Suprapubic skin (tissue), 4 donors: ENCODE measurements around the gene VEGFA. TPM values are rescaled to one million over a fixed set of nuclear protein-coding genes. Genes with fewer than 3 reads are reported as not detected.

Experiments
- DNase-seq, 2 donors: peaks; one replicate each; pipeline ENCODE4 v3.0.0-alpha.2; 2019; ENCODE audit warnings: low spot score in 2 of 2
- H3K27ac ChIP-seq: fragments of 200-600 bp; sonication (generic); one replicate; pipeline ENCODE4 v1.5.1; 2019
- H3K27me3 ChIP-seq: fragments of 200-600 bp; sonication (generic); one replicate; pipeline ENCODE4 v1.5.1; 2019
- H3K36me3 ChIP-seq: fragments of 200-600 bp; sonication (generic); one replicate; pipeline ENCODE4 v1.5.1; 2019
- H3K4me1 ChIP-seq: fragments of 200-600 bp; sonication (generic); one replicate; pipeline ENCODE4 v1.5.1; 2019
- H3K4me3 ChIP-seq: fragments of 200-600 bp; sonication (generic); one replicate; pipeline ENCODE4 v1.5.1; 2019; ENCODE audit warnings: mild to moderate bottlenecking
- H3K9me3 ChIP-seq: fragments of 200-600 bp; sonication (generic); one replicate; pipeline ENCODE4 v1.5.1; 2019
- CTCF ChIP-seq, 2 donors: fragments of 200-600 bp in 1 of 2; fragments of 450-650 bp in 1 of 2; sonication (generic) in 1 of 2; IDR thresholded peaks; one replicate each; pipeline ENCODE4 v1.5.1; 2016 to 2019; ENCODE audit warnings: antibody characterized with exemption in 2 of 2, mild to moderate bottlenecking in 1 of 2, moderate library complexity in 1 of 2
- EP300 ChIP-seq: sonication (generic); formaldehyde crosslinking; IDR thresholded peaks from one replicate; pipeline ENCODE4 v1.6.1; 2017; ENCODE audit warnings: antibody characterized with exemption
- POLR2A ChIP-seq, 2 donors: fragments of 450-650 bp; IDR thresholded peaks; one replicate each; pipeline ENCODE4 v1.6.1; 2017; ENCODE audit warnings: antibody characterized with exemption in 2 of 2, mild to moderate bottlenecking in 2 of 2, moderate library complexity in 2 of 2
- POLR2AphosphoS5 ChIP-seq, 3 donors: sonication (generic); formaldehyde crosslinking; IDR thresholded peaks; one replicate each; pipeline ENCODE4 v1.6.1; 2017; ENCODE audit warnings: antibody characterized with exemption in 3 of 3
- WGBS: methylation state at CpG from one replicate; pipeline ENCODE4 v1.1.5; 2018; 5-methylcytosine and 5-hydroxymethylcytosine counted together
- total RNA-seq, 4 donors: library from RNA; depleted of rRNA; stranded (reverse); fragments of >200 nt; gene quantifications; one replicate each; pipeline ENCODE4 v1.1.0, GENCODE V29; 2016

Gene VEGFA
- total RNA-seq, 4 donors from 2014 or later = 25.4 to 147 (median 43.6) TPM

DNA sequence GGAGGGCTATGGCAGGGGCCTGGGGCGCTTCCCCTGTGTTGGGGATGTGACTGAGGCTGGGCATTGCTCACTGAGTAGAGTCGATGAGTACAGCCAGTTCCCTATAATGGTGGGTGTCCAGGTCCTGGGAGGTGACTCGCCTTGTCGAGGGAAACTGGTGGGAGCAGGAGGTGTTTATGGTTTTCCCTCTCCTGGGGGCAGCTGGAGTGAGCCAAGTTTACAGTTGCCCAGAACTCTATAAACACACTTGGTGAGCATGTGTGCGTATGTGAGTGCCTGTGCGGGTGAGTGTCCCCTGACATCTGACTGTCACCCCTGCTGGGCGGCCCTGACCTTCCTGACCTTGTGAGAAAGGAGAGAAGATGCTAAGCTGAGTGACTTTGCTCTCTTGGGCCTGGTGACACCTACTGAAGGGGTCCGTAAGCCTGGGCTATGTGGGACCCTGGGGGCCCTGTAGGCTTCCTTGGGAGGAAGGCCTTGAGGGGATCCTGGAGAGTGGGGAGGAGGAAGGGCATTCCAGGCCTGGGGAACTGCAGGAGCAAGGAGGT, 65.9 kb downstream of the VEGFA start:
- TF ChIP-seq POLR2AphosphoS5 (IDR thresholded peaks at IDR 0.05) (no peak), POLR2A (IDR thresholded peaks at IDR 0.05) (no peak), EP300 (no peak), CTCF (IDR thresholded peaks at IDR 0.05) (no peak)
- Histone ChIP-seq H3K4me3 (no peak overlapping the region), H3K27me3 (no peaks in the 10 kb centered on the region), H3K9me3 (no peaks in the 10 kb centered on the region), H3K4me1 (no peaks in the 10 kb centered on the region), H3K27ac (no peak overlapping the region), H3K36me3 (no peaks in the 10 kb centered on the region)
- 89% methylated on average over 6 of the region's 8 CpGs for WGBS
- no peak for DNase-seq

Other genes with a start within 250 kb of the VEGFA start
- 10 to 100 TPM; 24.1 to 49.8 (median 29.0) TPM for gene XPO5, start 194.2 kb upstream of the VEGFA start, total RNA-seq
- gene POLH, start 194.0 kb upstream of the VEGFA start, total RNA-seq = 10 to 100 TPM; 14.2 to 24.3 (median 17.0) TPM
- gene GTPBP2, start 140.9 kb upstream of the VEGFA start, total RNA-seq = 10 to 100 TPM; 23.7 to 67.6 (median 31.5) TPM
- 10 to 100 TPM; 35.4 to 63.1 (median 49.7) TPM for gene MAD2L1BP, start 134.4 kb upstream of the VEGFA start, total RNA-seq
- under 1 TPM in 2 of 4 donors, not detected in 2; 0.24 to 0.57 TPM for gene RSPH9, start 125.2 kb upstream of the VEGFA start, total RNA-seq
- gene MRPS18A, start 82.4 kb upstream of the VEGFA start, total RNA-seq = 10 to 100 TPM; 43.6 to 59.0 (median 48.6) TPM